D721Med (cell line): Measurements from ENCODE around the gene PAX6.
A peak's percentile ranks its signal among the peaks of the same experiment; 100 is the strongest.

Source experiments
- DNase-seq: peaks from one replicate; pipeline ENCODE4 v3.0.0; 2011; ENCODE audit warnings: low spot score; ENCODE audit not compliant: insufficient read length
- FAIRE-seq: peaks from 2 replicates; lab custom pipeline; 2011; peaks lifted over from hg19 to GRCh38; lab: Jason Lieb, UNC
- TF ChIP-seq, protein P1 (sequence below): IDR thresholded peaks from 2 replicates; pipeline ENCODE4 v1.5.1; 2012; ENCODE audit warnings: mild to moderate bottlenecking, control low read depth; ENCODE audit not compliant: insufficient read depth; ENCODE audit errors: missing control alignments

The PAX6 gene

DNA sequence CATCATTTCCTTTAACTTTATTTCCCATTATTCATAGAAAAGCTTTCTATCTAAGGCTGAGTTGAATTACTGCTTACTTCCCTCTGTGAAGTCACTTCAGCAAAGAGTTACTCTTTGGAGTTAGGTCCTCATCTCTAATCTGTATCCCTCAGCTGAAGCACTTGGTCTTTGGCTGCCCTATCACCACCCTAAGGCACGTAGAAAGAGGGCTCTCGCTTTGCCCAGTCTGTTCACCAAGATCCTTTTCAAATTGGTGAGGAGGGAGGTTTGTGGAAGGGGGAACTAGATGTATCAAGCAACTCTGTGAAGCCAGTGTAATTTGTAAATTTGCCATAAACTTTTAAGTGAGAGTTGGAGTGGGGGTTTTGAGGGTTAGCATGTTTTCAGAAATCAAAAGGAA, 43.4 kb downstream of the PAX6 start:
- no peak for FAIRE-seq
- TF ChIP-seq, protein P1, sequence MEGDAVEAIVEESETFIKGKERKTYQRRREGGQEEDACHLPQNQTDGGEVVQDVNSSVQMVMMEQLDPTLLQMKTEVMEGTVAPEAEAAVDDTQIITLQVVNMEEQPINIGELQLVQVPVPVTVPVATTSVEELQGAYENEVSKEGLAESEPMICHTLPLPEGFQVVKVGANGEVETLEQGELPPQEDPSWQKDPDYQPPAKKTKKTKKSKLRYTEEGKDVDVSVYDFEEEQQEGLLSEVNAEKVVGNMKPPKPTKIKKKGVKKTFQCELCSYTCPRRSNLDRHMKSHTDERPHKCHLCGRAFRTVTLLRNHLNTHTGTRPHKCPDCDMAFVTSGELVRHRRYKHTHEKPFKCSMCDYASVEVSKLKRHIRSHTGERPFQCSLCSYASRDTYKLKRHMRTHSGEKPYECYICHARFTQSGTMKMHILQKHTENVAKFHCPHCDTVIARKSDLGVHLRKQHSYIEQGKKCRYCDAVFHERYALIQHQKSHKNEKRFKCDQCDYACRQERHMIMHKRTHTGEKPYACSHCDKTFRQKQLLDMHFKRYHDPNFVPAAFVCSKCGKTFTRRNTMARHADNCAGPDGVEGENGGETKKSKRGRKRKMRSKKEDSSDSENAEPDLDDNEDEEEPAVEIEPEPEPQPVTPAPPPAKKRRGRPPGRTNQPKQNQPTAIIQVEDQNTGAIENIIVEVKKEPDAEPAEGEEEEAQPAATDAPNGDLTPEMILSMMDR, result no peak
- DNase-seq, result no peak

DNA sequence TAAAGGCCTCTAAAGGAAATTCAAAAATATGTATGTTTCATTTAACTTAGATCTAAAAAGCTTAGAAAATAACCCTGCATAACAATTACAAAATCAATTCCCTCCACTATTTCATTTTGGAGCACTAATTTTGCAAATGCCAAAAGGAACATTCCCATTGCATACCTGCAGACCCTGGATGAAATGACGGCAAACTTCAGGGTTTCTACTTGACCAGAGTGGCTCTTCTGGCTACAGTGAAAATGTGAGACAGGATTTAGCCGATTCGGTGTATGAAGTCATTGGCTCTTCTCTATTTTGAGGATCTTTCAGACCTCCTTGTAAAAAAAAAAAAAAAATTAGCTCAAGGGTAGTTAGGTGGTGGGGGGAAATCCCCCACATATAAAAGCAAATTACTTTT, 44.1 kb downstream of the PAX6 start:
- TF ChIP-seq, protein P1, result no peak
- no peak for FAIRE-seq
- no peak for DNase-seq

DNA sequence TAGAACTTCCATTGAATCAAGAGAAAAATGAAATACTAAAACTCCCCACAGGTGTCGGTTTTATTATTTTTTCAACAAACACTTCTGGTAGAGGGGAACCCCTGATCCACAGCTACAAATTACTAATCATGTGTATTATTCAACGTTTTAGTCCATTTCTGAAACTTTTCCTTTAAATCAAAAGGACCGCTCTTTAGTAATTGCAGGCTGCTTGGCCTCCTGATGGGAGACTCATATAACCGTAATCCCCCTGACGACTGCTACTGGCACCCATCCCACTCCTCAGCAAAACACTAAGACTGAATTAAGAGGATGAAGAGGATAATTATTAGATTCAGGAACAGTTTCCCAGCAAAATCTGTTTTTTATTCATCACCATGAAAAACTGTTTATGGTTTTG, 46.4 kb downstream of the PAX6 start:
- TF ChIP-seq, protein P1, result no peak
- no peak for DNase-seq
- FAIRE-seq, result no peak

DNA sequence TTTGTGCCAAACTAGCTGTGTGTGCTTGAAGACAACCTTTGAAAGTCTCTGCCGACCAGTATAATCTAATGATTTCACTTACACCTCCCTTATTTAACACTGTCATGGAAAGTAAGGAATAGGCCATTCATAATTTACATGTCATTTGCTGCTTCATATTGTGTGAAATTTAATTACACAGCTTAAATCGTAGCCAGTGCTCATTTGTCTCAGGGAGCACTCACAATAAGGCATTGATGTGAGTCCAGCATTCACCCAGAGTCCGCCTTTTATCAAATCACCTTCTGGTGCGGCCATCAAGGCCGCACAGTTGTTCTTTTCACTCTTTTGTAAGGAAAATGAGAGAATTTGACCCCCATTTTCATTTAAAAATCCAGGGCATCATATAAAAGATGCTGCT, 46.9 kb downstream of the PAX6 start:
- DNase-seq (no peak), FAIRE-seq (no peak)
- TF ChIP-seq, protein P1, result no peak

DNA sequence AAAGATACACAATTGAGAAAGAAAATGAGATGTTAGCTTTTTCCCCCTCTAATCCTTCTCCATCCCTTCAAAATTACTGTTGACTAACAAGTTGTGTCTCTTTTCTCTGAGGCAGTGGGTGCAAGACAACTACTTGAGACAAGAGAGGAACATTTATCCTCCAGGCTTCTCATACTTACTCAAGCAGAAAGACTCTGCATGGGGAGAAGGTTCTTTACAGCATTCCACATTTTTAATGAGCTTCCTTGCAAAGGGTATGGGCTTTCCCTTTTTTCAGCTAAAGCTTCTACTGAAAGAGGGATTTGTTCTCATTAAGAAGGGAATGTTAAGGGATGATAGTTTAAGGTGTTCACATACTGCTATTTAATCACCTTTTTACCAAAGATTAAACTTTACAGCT, 47.8 kb downstream of the PAX6 start:
- DNase-seq, result no peak
- peak; percentile 29 for FAIRE-seq
- TF ChIP-seq, protein P1, result no peak

DNA sequence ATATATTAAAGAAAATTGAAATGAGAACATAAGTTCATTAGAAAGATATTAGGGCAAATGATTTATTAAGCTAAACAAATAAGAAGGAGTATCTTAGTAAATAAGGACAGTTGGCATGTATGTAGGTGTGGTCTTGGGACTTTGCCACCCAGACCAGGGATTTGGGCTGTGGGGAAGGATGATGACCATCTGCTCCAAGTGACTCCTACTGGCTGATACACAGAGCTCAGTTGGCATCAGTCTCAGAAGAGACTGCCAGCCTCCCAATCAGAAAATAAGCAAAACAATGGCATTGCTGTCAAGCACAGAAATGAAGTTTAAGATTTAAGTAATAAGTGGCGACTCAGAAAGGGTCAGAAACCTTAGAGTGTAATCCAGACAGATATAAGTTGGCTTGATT, 49.5 kb downstream of the PAX6 start:
- TF ChIP-seq, protein P1, result no peak
- no peak for FAIRE-seq
- DNase-seq, result no peak

DNA sequence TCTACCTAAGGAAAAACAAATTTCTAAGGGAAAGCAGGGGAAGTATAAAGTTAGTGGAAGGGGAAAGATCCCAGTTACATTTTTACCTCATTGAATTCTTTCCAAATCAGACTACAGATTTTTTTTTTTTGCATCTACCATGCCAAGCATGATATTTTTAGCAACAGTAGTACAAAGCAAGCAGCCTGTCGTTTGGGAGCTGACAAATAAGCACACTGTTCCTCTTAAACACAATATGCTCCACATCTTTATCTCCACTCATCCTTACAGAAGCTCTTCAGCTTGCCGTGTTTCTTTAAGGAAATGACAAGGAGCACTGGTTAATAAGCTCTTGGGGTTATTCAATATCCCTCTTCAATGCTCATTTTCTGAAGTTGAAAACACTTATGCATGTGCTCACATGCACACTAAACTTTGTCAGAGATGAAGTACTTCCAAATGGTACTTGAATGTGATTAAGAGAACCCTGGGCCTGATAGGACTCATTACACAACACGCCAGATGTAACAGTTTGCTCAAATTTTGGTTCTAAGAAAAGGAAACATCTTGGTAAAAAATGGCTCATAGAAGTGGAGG, 53.8 kb downstream of the PAX6 start:
- TF ChIP-seq, protein P1, result no peak
- FAIRE-seq (no peak), DNase-seq (no peak)
